GM19468 (cell line): ENCODE measurements around the gene TFAP2C.

Experiments
- ATAC-seq: cut with Tn5 transposase; IDR thresholded peaks from one replicate; pipeline ENCODE4 v1.9.1; 2021; ENCODE audit warnings: mild to moderate bottlenecking, moderate library complexity, moderate number of reproducible peaks; ENCODE audit not compliant: unreplicated experiment; ENCODE audit errors: extremely low read depth

TFAP2C gene

DNA sequence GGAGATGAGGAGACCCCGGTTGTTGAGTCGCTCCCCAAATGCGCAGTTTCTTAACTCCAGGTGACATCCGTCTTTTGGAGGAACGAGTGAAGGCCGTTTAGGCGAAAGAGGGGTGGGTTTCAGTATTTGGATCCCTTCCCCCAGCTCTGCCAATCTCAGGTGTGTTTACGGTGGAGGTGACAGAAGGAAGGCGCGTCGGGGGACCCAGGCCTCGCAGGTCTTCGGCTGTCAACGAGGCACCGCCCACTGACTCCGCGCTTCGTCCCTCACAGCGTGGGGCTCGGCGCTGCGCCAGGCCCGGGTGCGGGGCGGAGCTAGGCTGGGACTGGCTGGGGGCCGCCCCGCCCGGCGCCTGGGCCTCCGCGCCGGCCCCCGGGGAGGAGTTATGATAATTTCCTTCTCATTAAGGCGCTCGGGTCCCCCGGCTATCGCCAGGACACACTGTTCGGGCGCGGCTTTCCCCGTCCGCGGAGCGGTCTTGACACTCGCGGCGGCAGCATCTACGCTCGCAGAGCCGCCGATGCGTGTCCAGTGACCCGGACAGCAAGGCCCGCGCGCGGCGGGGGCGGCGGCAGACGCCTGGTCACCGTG lies at the start of gene TFAP2C:
Gene TFAP2C, plus strand, starts transcription at position 434 of the 591 bp plus-strand sequence. CDS start 239 bp downstream, outside the sequence.
- no peak for ATAC-seq

GRCh38 chr20:56580226-56580625 lies 48.9 kb upstream of the TFAP2C start:
- no peak for ATAC-seq

- no peak for ATAC-seq
Observed at GRCh38 chr20:56581701-56582100, 47.4 kb upstream of the TFAP2C start.

DNA sequence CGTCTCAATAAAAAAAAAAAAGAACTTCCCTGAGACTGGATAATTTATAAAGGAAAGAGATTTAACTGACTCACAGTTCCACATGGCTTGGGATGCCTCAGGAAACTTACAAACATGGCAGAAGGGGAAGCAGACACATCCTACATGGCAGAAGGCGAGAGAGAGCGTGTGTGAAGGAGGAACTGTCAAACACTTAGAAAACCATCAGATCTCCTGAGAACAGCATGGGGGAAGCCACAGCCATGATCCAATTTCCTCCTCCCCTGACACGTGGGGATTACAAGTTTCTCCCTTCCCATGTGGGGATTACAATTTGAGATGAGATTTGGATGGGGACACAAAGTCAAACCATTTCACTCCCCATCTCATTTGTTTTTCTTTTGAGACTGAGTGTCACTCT lies 46.6 kb upstream of the TFAP2C start:
- ATAC-seq: no peak

DNA sequence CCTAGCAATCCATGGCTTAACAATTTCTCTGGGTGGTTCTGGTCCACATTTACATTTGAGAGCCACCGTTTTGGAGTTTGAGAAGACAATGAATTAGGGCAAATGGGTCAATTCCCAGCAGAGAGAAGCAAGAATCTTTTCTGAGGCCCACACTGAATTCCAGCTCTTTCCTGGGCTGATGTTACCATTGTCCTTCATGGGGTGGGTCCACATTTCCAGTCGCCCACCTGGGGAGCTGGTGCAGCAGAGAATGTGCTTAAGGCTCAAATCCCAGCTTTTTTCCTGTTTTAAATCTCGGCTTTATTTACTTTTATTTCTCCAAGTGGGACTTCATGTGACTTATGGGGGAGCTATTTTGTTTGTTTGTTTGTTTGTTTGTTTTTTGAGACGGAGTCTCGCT lies 44.2 kb upstream of the TFAP2C start:
- ATAC-seq: no peak

GRCh38 chr20:56587307-56588041 lies 41.6 kb upstream of the TFAP2C start:
- ATAC-seq: no peak

DNA sequence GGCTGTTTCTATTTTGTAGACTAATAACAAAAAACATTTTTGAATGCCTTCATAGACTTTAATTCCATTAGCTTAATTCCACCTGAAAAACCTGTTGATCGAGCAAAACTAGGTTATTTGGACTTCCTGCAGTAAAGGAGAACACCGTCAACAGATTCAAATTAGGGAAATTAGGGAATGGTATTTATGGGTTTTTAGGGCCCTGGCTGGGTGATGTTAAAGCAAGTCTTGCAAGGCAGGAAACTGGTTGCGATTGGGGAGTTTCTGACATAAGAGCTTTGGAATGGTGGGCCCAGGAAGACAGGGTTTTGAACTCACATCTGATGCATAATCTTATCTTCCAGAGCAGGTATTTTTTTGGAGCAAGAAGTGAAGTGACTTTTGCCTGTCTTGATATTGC lies 40.1 kb upstream of the TFAP2C start:
- ATAC-seq: no peak

DNA sequence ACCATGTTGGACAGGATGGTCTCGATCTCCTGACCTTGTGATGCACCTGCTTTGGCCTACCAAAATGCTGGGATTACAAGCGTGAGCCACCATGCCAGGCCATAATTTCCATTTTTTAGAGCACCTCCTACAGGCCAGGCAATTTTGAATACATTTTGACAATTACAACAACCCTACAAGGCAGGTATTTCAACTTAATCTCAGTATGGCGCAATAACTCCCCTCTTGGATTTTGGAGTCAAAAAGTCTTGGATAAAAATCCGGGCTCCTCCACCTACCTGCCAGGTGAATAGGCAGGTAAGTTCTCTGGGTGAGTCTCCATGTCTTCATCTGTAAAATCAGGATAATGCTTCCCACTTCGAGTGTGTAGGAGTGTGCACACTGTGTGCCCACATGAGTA lies 39.5 kb upstream of the TFAP2C start:
- no peak for ATAC-seq

DNA sequence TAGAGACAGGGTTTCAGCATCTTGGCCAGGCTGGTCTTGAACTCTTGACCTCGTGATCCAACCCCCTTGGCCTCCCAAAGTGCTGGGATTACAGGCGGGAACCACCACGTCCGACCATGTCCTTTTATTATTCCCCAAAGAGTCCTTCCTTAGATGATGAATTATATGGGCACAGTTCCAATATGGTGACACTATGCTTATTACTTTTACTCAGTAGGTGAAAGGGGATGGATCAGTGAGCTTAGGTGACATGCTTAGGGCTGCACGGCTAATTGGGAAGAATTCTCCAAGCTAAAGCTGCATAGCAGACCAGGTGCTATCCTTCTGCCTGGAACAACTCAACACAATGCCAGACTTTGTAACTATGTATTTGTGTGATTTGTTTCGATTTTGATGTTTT lies 38.2 kb upstream of the TFAP2C start:
- ATAC-seq: no peak

DNA sequence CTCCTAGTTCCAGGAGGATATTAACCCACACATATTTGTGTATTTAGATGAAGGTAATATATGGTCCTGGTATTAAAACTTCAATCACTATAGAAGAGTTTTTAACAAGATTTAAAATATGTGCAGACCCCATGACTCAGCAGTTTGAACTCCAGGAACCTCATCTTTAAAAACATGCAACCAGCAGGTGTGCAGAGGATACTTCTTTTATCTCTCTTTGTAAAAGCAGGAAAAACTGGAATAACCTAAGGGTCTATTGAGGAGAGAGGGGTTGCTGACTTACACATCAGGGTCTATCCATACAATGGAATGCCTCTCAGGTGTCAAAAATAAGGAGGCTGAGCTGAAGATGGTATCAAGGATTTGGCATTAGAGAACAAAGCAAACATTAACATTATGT lies 36.9 kb upstream of the TFAP2C start:
- no peak for ATAC-seq

DNA sequence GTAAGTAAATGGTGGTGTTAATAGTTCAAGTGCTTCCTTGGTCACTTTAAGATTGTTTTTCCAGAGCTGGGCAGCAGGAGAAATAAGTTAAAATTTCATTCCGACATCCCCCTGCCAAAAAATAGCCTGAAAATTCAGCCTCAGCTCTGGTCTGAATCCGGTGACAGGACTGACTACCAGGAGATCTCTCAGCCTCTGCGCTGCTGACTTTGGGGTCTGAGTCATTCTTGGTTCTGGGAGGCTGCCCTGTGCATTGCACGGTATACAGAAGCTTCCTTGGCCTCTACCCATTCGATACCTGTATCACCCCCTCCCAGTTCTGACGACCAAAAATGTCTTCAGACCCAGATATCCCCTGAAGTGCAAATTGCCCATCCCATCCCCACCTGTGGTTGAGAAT lies 36.3 kb upstream of the TFAP2C start:
- ATAC-seq: no peak

- no peak for ATAC-seq
Observed at GRCh38 chr20:56595746-56596475, 33.2 kb upstream of the TFAP2C start.

DNA sequence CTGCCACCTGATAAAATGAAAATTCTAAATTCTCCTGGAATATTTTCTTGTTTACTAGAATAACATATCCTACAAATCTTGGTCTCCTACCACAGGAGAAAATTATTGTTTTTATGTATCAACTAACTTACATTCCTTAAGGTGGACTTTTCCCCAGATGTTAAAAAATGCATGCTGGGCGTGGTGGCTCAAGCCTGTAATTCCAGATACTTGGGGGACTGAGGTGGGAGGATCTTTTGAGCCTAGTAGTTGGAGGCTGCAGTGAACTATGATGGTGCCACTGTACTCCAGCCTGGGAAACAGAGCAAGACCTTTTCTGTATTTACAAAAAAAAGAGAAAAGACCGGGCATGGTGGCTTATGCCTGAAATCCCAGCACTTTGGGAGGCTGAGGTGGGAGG lies 27.9 kb upstream of the TFAP2C start:
- ATAC-seq: no peak

DNA sequence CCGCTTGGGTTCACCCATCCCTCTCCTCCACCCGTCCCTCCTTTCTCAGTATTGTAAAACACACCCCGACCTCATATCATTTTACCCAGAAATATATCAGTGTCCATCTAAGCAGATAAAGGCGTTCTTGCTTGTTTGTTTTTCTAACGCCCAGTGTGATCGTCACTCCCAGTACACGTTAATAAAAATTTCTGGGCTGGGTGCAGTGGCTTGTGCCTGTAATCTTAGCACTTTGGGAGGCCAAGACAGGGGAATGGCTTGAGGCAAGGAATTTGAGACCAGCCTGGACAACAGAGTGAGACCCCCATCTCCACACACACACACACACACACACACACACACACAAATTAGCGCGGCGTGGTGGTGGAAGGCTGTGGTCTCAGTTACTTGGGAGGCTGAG lies 24.4 kb upstream of the TFAP2C start:
- ATAC-seq: no peak

- ATAC-seq: no peak
Observed at GRCh38 chr20:56605261-56605996, 23.7 kb upstream of the TFAP2C start.

DNA sequence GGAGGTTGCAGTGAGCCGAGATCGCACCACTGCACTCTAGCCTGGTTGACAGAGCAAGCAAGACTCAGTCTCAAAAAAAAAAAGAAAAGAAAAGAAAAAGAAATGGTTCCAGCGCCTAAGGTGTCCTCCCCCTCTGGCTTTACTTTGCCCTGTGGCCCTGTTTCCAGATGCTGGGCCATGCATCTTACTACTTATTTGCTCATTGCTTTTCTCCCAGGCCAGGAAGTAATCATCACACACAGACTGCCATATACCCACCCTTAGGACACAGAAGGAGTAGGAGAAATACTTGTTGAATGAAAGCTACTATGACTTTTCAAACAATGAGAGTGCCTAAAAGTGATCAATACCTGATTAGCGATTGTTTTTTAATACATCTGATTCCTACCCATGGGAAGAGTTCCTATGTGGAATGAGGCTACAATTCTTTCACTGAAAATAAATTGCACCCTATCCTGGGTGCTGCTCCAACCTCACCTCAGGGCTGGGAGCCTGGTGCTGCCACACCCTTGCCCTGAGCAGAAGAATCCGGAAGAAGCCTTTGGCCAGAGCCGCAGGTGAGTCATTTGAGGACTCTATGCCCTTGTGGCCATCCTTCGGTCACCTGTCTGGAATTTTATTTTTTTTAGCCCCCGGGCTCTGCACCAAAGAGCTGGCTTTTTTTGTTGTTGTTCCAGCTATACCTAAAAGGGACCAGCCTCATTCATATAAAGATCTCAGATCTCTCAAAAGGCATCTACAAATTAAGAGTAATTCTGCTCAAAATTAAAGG lies 22.7 kb upstream of the TFAP2C start:
- ATAC-seq: no peak

- ATAC-seq: no peak
Observed at GRCh38 chr20:56607061-56607704, 21.9 kb upstream of the TFAP2C start.

DNA sequence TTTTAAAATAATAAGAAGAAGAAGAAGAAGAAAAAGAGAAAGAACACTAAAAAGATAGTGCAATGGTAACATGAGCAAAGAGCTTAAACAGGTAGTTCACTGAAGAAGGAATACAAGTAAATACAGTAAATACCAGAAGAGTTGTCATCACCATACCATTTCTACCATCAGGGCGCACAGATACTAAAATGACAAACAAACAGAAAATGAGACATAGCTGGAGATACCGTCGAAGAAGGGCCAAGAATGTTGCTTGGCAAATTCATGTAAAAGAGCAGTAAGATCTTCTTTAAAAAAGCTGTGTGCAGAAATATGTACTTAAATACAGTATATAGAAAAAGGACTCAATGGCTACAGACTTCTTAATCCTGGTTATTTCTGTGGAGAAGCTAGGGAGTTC lies 20.7 kb upstream of the TFAP2C start:
- no peak for ATAC-seq

GRCh38 chr20:56609321-56609720 lies 19.8 kb upstream of the TFAP2C start:
- no peak for ATAC-seq

DNA sequence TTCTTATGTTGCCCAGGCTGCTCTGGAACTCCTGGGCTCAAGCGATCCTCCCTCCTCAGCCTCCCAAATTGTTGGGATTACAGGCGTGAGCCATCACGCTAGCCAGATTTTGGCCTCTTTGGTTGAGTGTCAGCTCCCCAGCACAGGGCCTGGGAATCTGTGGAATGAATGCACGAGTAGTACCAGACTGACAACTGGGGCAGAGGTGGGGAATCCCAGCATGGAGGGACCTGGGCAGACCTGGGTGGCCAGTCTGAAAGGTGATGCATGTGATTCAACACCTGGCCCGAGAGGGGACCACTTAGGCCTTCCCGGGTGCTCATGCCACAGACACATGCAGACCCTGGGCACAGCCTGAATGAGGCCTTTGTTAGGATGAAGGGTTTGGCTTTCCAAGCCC lies 19.0 kb upstream of the TFAP2C start:
- ATAC-seq: no peak
